Liver (tissue), 9 donors: ENCODE data around the gene LONRF2. TPM values are rescaled to one million over a fixed set of nuclear protein-coding genes. Genes with fewer than 3 reads are reported as not detected.

Source experiments
- DNase-seq: peaks from one replicate; pipeline ENCODE4 v3.0.0-alpha.2; 2017; ENCODE audit warnings: low spot score
- H3K27ac ChIP-seq, 2 donors: one replicate each; pipeline ENCODE4 v1.7.0; 2013; ENCODE audit warnings: inconsistent platforms in 2 of 2, low read length in 2 of 2, control low read depth in 1 of 2, low read depth in 1 of 2, mild to moderate bottlenecking in 1 of 2
- H3K27me3 ChIP-seq, 4 donors: one replicate each; pipeline versions ENCODE4 v1.6.1 to v1.7.0; 2013; ENCODE audit warnings: low read length in 3 of 4, inconsistent platforms in 1 of 4, mild to moderate bottlenecking in 1 of 4, moderate library complexity in 1 of 4; ENCODE audit not compliant: control insufficient read depth in 4 of 4, insufficient read depth in 4 of 4
- H3K36me3 ChIP-seq, 4 donors: one replicate each; pipeline versions ENCODE4 v1.6.1 to v1.7.0; 2013; ENCODE audit warnings: low read length in 3 of 4, mild to moderate bottlenecking in 3 of 4, low read depth in 1 of 4, moderate library complexity in 1 of 4; ENCODE audit not compliant: control insufficient read depth in 4 of 4, insufficient read depth in 3 of 4
- H3K4me1 ChIP-seq, 4 donors: one replicate each; pipeline versions ENCODE4 v1.6.1 to v1.7.0; 2013; ENCODE audit warnings: low read length in 3 of 4, mild to moderate bottlenecking in 3 of 4, moderate library complexity in 1 of 4; ENCODE audit not compliant: control insufficient read depth in 4 of 4, insufficient read depth in 4 of 4
- H3K4me3 ChIP-seq, 3 donors: one replicate each; pipeline versions ENCODE4 v1.6.1 to v1.7.0; 2013; ENCODE audit warnings: low read length in 3 of 3, control low read depth in 1 of 3, low read depth in 1 of 3, mild to moderate bottlenecking in 1 of 3
- H3K9ac ChIP-seq, 2 donors: one replicate each; pipeline ENCODE4 v1.7.0; 2013; ENCODE audit warnings: low read length in 2 of 2, mild to moderate bottlenecking in 2 of 2, moderate library complexity in 2 of 2, control low read depth in 1 of 2, low read depth in 1 of 2
- H3K9me3 ChIP-seq, 4 donors: one replicate each; pipeline versions ENCODE4 v1.6.1 to v1.7.0; 2013; ENCODE audit warnings: low read length in 3 of 4; ENCODE audit not compliant: control insufficient read depth in 4 of 4
- EGR1 ChIP-seq, 2 donors: IDR thresholded peaks; 2 replicates each; pipeline ENCODE4 v1.6.1; 2016 to 2018; ENCODE audit warnings: antibody characterized with exemption in 2 of 2, low read depth in 2 of 2
- FOXA1 ChIP-seq: IDR thresholded peaks from 2 replicates; pipeline ENCODE4 v1.6.1; 2016; ENCODE audit warnings: antibody characterized with exemption
- FOXA2 ChIP-seq: IDR thresholded peaks from 2 replicates; pipeline ENCODE4 v1.6.1; 2016; ENCODE audit warnings: antibody characterized with exemption
- GABPA ChIP-seq, 2 donors: IDR thresholded peaks in 1 of 2; conservative IDR thresholded peaks in 1 of 2; 2 replicates each; pipeline ENCODE4 v1.6.1; 2016; ENCODE audit warnings: antibody characterized with exemption in 2 of 2, mild to moderate bottlenecking in 1 of 2, moderate library complexity in 1 of 2
- JUND ChIP-seq, 2 donors: IDR thresholded peaks; 2 replicates each; pipeline ENCODE4 v1.6.1; 2016; ENCODE audit warnings: antibody characterized with exemption in 2 of 2
- NR2F2 ChIP-seq: IDR thresholded peaks from 2 replicates; pipeline ENCODE4 v1.6.1; 2016; ENCODE audit warnings: antibody characterized with exemption
- SP1 ChIP-seq: IDR thresholded peaks from 2 replicates; pipeline ENCODE4 v1.6.1; 2018; ENCODE audit warnings: antibody characterized with exemption, mild to moderate bottlenecking
- TAF1 ChIP-seq: conservative IDR thresholded peaks from 2 replicates; pipeline ENCODE4 v1.6.1; 2016; ENCODE audit warnings: antibody characterized with exemption, mild to moderate bottlenecking
- YY1 ChIP-seq: IDR thresholded peaks from 2 replicates; pipeline ENCODE4 v1.6.1; 2016; ENCODE audit warnings: antibody characterized with exemption, mild to moderate bottlenecking
- WGBS: extraction: QIAGEN DNeasy Blood & Tissue Kit; methylation state at CpG from one replicate; pipeline ENCODE4 v1.1.7; 2013; 5-methylcytosine and 5-hydroxymethylcytosine counted together
- polyA plus RNA-seq, 2 donors: library from polyadenylated mRNA; stranded (reverse) in 1 of 2; unstranded in 1 of 2; fragments of 200-250 nt in 1 of 2; fragments of >200 nt in 1 of 2; fragmentation: Nextera tagmentation in 1 of 2; extraction: Ambion mirVana in 1 of 2; gene quantifications; one replicate each; pipeline versions ENCODE4 v1.2.1 to v1.2.3, GENCODE V29; 2013 to 2015
- total RNA-seq, 2 donors: library from RNA; depleted of rRNA; stranded (reverse); fragments of >200 nt; gene quantifications; one replicate each; pipeline ENCODE4 v1.2.3, GENCODE V29; 2014
- TF ChIP-seq, protein P1 (sequence below): IDR thresholded peaks from 2 replicates; pipeline ENCODE4 v1.6.1; 2016; ENCODE audit warnings: antibody characterized with exemption
- TF ChIP-seq, protein P2 (sequence below): IDR thresholded peaks from 2 replicates; pipeline ENCODE4 v1.6.1; 2016; ENCODE audit warnings: antibody characterized with exemption
- TF ChIP-seq, protein P3 (sequence below): IDR thresholded peaks from 2 replicates; pipeline ENCODE4 v1.6.1; 2016; ENCODE audit warnings: antibody characterized with exemption
- TF ChIP-seq, protein P4 (sequence below): fragments of 150-350 bp; IDR thresholded peaks from 2 replicates; pipeline ENCODE4 v1.5.1; 2017; ENCODE audit warnings: improper control_type of control experiment, low read depth, low read length; ENCODE audit not compliant: missing input control
- TF ChIP-seq, protein P5 (sequence below): IDR thresholded peaks from 2 replicates; pipeline ENCODE4 v1.6.1; 2016; ENCODE audit warnings: antibody characterized with exemption, mild to moderate bottlenecking
- donor health status: healthy.
- donor health status: healthy.
- donor health status: healthy.
- donor health status: healthy.
- donor health status: healthy.

LONRF2 gene
- total and polyA plus RNA-seq, 4 donors: 0.06 to 3.7 (median 0.24) TPM

DNA sequence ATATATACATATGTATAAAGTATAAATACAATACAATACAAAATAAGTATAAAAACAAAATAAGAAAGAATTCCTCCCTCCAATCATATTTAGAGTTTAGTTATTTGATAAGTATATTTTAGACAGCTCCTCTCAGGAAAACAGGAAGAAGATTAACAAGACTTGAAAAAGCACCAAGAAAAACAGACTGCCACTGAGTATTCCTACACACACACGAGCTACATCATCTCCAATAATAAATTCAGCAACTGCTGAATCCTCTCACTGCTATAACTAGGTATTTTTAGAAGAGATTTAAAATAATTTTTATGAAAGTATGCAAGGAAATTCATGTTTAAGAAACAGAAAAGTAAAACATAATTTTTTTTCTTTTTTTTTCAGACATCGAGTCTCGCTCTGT is 13.0 kb downstream of the LONRF2 start (continued):
- TF ChIP-seq, protein P1, sequence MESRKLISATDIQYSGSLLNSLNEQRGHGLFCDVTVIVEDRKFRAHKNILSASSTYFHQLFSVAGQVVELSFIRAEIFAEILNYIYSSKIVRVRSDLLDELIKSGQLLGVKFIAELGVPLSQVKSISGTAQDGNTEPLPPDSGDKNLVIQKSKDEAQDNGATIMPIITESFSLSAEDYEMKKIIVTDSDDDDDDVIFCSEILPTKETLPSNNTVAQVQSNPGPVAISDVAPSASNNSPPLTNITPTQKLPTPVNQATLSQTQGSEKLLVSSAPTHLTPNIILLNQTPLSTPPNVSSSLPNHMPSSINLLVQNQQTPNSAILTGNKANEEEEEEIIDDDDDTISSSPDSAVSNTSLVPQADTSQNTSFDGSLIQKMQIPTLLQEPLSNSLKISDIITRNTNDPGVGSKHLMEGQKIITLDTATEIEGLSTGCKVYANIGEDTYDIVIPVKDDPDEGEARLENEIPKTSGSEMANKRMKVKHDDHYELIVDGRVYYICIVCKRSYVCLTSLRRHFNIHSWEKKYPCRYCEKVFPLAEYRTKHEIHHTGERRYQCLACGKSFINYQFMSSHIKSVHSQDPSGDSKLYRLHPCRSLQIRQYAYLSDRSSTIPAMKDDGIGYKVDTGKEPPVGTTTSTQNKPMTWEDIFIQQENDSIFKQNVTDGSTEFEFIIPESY: no peak
- TF ChIP-seq GABPA (IDR thresholded peaks at IDR 0.05 in 1 of 2, conservative IDR thresholded peaks at IDR 0.05 in 1 of 2) (no peak), FOXA2 (no peak), FOXA1 (no peak)
- TF ChIP-seq, protein P2, sequence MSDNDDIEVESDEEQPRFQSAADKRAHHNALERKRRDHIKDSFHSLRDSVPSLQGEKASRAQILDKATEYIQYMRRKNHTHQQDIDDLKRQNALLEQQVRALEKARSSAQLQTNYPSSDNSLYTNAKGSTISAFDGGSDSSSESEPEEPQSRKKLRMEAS: no peak
- TF ChIP-seq, protein P3, sequence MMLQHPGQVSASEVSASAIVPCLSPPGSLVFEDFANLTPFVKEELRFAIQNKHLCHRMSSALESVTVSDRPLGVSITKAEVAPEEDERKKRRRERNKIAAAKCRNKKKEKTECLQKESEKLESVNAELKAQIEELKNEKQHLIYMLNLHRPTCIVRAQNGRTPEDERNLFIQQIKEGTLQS: no peak

DNA sequence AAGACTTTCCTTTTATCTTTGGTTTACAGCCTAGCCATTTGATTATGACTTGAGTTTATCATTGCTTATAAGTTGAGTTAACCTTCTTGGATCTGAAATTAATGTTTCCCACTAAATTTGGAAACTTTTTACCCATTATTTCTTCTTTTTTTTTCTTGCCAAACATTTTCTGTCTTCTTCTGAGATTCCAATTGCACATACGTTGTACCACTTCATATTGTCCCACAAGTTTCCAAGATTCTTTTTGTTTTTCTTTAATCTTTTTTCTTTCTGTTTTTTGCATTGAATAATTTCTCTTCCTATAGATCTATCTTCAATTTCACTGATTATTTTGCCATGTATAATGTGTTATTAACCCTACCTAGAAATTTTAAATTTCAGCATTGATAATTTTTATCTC is 18.6 kb downstream of the LONRF2 start:
- Histone ChIP-seq H3K4me1 (peaks cover 0 to 20% (median 10%) of the 10 kb centered on the region in 4 donors), H3K4me3 (no peak overlapping the region), H3K27ac (no peak overlapping the region), H3K9me3 (no peaks in the 10 kb centered on the region), H3K27me3 (no peaks in the 10 kb centered on the region), H3K36me3 (no peaks in the 10 kb centered on the region), H3K9ac (no peak overlapping the region)
- 86% methylated on average over 1 of the region's 1 CpG for WGBS
- no peak for DNase-seq
- TF ChIP-seq EGR1 (IDR thresholded peaks at IDR 0.05; ENCODE audit: low read depth in 2 of 2): no peak
- TF ChIP-seq, protein P3: no peak
- no peak for TF ChIP-seq FOXA2
- no peak for TF ChIP-seq TAF1
- no peak for TF ChIP-seq GABPA (IDR thresholded peaks at IDR 0.05 in 1 of 2, conservative IDR thresholded peaks at IDR 0.05 in 1 of 2)
- TF ChIP-seq, protein P4, sequence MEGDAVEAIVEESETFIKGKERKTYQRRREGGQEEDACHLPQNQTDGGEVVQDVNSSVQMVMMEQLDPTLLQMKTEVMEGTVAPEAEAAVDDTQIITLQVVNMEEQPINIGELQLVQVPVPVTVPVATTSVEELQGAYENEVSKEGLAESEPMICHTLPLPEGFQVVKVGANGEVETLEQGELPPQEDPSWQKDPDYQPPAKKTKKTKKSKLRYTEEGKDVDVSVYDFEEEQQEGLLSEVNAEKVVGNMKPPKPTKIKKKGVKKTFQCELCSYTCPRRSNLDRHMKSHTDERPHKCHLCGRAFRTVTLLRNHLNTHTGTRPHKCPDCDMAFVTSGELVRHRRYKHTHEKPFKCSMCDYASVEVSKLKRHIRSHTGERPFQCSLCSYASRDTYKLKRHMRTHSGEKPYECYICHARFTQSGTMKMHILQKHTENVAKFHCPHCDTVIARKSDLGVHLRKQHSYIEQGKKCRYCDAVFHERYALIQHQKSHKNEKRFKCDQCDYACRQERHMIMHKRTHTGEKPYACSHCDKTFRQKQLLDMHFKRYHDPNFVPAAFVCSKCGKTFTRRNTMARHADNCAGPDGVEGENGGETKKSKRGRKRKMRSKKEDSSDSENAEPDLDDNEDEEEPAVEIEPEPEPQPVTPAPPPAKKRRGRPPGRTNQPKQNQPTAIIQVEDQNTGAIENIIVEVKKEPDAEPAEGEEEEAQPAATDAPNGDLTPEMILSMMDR: no peak
- no peak for TF ChIP-seq YY1
- no peak for TF ChIP-seq FOXA1
- TF ChIP-seq, protein P5, sequence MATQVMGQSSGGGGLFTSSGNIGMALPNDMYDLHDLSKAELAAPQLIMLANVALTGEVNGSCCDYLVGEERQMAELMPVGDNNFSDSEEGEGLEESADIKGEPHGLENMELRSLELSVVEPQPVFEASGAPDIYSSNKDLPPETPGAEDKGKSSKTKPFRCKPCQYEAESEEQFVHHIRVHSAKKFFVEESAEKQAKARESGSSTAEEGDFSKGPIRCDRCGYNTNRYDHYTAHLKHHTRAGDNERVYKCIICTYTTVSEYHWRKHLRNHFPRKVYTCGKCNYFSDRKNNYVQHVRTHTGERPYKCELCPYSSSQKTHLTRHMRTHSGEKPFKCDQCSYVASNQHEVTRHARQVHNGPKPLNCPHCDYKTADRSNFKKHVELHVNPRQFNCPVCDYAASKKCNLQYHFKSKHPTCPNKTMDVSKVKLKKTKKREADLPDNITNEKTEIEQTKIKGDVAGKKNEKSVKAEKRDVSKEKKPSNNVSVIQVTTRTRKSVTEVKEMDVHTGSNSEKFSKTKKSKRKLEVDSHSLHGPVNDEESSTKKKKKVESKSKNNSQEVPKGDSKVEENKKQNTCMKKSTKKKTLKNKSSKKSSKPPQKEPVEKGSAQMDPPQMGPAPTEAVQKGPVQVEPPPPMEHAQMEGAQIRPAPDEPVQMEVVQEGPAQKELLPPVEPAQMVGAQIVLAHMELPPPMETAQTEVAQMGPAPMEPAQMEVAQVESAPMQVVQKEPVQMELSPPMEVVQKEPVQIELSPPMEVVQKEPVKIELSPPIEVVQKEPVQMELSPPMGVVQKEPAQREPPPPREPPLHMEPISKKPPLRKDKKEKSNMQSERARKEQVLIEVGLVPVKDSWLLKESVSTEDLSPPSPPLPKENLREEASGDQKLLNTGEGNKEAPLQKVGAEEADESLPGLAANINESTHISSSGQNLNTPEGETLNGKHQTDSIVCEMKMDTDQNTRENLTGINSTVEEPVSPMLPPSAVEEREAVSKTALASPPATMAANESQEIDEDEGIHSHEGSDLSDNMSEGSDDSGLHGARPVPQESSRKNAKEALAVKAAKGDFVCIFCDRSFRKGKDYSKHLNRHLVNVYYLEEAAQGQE: no peak
- no peak for TF ChIP-seq JUND (IDR thresholded peaks at IDR 0.05)
- TF ChIP-seq SP1: no peak
- TF ChIP-seq NR2F2: no peak
